DMS79 (cell line): ENCODE measurements around the gene NOM1.
A peak's percentile ranks its signal among the peaks of the same experiment; 100 is the strongest.
"Not testable (repeated sequence)": the region's sequence is repeated elsewhere in the genome, so short reads cannot be mapped to it uniquely, and the experiment has no call there.

Experiments used
- DNase-seq: peaks from one replicate; lab custom pipeline; 2025; lab: John Stamatoyannopoulos, UW

The NOM1 gene, protein sequence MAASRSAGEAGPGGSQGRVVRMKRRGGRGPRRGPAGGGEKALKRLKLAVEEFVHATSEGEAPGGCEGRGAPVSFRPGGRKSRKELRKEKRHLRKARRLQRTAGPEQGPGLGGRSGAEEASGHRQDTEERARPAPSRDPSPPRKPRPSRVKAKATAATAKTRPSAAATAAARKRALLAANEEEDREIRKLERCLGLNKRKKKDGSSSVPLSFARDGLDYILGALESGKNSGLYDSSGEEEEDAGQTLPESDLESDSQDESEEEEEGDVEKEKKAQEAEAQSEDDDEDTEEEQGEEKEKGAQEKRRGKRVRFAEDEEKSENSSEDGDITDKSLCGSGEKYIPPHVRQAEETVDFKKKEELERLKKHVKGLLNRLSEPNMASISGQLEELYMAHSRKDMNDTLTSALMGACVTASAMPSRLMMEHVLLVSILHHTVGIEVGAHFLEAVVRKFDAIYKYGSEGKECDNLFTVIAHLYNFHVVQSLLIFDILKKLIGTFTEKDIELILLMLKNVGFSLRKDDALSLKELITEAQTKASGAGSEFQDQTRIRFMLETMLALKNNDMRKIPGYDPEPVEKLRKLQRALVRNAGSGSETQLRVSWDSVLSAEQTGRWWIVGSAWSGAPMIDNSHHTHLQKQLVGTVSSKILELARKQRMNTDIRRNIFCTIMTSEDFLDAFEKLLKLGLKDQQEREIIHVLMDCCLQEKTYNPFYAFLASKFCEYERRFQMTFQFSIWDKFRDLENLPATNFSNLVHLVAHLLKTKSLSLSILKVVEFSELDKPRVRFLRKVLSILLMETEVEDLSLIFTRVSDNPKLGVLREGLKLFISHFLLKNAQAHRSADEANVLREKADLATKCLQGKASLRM

DNA sequence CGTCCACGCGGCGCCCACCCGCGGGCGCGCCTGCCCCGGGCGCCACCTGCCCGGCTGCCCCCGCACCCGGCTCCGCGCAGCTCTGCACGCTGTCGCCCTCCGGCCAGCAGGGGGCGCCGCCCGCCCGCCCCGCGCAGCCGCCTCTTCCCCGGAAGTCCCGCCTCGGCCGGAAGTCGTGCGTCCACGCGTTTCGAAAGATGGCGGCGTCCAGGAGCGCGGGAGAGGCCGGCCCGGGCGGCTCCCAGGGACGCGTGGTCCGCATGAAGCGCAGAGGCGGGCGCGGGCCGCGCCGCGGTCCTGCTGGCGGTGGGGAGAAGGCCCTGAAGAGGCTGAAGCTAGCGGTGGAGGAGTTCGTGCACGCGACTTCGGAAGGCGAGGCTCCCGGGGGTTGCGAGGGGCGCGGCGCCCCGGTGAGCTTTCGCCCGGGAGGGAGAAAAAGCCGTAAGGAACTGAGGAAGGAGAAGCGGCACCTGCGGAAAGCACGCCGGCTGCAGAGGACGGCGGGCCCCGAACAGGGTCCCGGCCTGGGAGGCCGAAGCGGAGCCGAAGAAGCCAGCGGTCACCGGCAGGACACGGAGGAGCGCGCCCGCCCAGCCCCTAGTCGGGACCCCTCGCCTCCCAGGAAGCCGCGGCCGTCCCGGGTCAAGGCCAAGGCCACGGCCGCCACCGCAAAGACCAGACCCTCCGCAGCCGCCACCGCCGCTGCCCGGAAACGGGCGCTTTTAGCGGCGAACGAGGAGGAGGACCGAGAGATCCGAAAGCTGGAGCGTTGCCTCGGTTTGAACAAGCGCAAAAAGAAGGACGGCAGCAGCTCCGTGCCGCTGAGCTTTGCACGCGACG lies at the start of gene NOM1:
NOM1 (plus strand) TSS at position 172 of the 840 bp plus-strand sequence; CDS start at position 198, 26 bp downstream.
- peak; percentile 64 for DNase-seq

DNA sequence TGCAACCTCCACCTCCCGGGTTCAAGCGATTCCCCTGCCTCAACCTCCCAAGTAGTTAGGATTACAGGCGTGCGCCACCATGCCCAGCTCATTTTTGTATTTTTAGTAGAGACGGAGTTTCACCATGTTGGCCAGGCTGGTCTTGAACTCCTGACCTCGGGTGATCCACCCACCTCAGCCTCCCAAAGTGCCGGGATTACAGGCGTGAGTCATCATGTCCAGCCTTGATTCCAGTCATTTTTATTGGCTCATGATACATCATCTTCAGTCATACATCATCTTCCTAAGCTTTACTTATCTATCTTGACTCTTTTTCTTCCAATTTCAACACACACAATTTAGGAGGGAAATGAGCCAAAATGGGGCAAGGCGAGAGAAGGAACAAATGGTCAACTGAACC lies 49.4 kb upstream of the NOM1 start:
- not testable (repeated sequence) for DNase-seq

DNA sequence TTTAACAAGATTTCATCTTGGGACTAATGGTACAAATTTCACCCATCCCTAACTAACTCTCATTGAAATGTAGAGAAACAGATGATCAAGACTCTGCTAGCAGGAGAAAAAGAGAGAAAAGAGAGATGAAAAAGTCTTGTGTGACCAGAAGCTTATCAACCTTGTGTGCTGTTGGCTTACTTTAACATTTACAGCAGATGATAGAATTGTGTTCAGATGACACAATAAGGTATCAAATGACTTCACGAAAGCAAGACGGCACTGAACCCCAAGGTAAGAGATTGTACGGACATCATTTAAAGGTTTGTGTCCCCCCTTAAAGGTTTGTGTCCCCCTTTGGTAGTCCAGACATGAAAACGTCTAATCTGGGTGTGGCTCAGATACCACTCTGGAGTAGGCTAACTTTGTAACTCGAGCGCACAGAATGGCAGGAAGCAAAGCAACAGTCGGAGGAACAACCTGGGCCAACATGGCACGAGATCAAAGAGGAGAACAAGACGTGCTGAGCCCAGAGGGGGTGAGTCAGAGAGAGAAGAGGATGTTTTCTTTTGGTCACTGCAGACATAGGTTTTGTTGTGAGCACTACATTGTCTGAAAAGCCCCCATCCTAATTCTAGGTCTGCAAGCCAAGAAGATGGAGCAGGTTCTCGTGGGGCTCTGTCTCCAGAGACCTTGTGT lies 46.1 kb upstream of the NOM1 start:
- DNase-seq = no peak

DNA sequence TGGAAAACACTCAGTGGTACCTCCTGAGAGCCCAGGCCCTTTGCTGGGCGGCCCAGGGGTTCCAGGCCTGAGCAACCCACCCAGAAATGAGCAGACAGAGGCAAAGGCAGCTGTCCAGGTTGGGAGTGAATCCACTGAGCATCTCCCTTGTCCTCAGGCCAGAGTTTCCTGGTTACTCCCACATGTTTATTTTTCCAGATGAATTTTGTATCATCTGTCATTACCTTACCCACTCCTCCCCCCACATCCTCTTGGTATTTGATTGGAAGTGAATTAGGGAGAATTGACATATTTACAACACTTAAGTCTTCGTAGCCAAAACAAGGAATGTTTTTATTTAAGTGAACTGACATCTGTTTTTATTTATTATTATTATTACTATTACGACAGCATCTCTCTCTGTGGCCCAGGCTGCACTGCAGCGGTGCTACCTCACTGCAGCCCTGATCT lies 43.3 kb upstream of the NOM1 start:
- no peak for DNase-seq

DNA sequence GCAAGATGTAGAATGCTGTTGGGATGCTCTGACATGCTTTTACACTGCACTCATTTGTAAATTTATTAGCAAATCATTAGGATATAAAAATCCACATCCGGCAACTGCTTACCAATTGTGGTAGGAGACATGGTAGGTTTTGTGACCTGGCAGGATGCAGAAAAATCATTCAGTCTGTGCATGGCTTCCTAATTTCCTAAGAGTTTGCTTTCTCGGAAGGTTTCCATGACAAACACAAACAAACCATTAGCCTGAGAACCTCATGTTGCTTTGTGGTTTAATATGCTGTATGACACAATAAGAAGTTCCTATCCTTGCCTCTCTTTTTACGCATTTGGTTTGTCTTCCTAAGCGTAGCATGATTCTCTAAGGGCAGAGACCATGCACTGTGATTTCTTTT lies 41.9 kb upstream of the NOM1 start:
- peak; percentile 81 for DNase-seq

DNA sequence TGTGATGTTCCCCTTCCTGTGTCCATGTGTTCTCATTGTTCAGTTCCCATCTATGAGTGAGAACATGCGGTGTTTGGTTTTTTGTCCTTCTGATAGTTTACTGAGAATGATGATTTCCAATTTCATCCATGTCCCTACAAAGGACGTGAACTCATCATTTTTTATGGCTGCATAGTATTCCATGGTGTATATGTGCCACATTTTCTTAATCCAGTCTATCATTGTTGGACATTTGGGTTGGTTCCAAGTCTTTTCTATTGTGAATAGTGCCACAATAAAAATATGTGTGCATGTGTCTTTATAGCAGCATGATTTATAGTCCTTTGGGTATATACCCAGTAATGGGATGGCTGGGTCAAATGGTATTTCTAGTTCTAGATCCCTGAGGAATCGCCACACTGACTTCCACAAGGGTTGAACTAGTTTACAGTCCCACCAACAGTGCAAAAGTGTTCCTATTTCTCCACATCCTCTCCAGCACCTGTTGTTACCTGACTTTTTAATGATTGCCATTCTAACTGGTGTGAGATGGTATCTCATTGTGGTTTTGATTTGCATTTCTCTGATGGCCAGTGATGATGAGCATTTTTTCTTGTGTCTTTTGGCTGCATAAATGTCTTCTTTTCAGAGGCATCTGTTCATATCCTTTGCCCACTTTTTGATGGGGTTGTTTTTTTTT lies 39.8 kb upstream of the NOM1 start:
- not testable (repeated sequence) for DNase-seq

DNA sequence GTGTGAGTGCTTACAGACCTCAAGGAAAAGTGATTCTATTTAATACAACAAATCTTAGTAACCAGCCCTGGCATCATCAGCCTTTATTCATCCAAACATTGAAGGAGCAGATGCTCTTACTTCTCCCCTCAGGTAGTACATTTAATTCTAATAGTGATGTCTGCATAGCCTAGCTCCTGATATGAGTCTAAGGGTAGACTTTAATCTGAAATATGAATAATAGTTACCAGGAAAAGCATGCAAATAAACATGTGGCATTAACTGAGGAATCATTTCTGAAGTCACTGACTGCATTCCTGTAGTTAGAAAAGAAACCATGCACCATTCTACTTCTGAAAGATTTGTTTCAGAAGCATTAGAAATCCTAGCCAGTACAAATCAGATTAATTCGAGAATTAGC lies 30.9 kb upstream of the NOM1 start:
- DNase-seq = no peak

DNA sequence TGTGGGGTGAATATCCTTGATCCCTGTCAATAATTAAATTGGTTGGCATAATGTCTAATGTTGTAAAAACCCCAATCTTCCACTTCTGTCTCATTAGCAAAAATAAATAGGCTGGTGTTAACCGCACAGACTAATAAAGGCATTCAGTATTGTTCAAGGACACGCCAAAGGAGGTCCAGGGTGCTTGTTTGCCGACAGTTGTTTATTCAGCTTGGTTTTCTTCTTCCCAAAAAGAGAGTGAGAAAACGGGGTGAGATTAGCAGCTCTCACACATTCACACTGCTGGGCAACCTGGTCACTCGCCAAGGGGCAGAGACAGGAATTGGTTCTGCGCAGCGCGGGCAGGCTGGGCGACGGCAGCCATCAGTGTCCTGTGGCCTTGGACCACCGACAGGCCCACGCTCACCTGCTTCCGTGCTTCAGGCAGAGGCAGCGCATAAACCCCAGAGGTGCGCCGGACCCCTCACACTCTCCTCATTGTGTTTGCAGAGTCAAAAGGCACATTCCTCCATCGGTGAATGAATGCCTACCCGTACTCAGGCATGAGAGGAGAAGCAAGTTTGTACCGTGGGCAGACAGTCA lies 30.3 kb upstream of the NOM1 start:
- DNase-seq = no peak

DNA sequence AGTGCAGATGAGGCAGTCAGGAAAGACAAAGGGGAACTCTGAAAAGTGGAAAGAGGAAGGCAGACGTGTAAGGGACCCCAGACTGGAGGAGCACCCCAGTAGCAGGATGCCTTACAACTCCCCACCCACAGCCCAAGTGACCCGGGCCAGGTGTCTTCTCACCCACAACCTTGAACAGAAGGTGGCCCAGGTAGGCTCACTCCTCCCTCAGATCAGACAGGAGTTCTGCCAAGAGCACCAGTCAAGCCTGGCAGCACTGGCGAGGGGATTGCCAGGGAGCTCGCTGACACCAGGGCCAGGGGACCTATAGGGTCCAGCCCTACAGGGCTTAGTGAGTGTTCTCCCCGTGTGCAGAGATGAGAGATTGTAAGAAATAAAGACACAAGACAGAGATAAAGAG lies 29.4 kb upstream of the NOM1 start:
- no peak for DNase-seq

DNA sequence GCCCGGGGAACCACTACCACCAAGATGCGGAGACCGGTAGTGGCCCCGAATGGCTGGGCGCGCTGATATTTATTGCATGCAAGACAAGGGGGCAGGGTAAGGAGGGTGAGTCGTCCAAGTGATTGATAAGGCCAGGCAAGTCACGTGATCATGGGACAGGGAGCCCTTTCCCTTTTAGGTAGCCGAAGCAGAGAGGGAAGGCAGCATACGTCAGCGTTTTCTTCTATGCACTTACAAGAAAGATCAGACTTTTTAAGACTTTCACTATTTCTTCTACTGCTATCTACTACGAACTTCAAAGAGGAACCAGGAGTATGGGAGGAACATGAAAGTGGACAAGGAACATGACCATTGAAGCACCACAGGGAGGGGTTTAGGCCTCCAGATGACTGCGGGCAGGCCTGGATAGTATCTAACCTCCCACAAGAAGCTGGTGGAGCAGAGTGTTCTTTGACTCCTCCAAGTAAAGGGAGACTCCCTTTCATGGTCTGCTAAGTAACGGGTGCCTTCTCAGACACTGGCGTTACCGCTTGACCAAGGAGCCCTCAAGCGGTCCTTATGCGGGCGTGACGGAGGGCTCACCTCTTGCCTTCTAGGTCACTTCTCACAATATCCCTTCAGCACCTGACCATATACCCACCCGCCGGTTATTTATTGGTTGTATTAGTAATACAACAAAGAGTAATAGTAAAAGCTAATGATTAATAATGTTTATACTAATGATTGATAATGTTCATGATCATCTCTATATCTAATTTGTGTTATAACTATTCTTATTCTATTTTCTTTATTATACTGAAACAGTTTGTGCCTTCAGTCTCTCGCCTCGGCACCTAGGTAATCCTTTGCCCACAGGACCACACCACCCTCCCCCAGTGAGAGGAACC lies 28.8 kb upstream of the NOM1 start:
- DNase-seq = not testable (repeated sequence)

DNA sequence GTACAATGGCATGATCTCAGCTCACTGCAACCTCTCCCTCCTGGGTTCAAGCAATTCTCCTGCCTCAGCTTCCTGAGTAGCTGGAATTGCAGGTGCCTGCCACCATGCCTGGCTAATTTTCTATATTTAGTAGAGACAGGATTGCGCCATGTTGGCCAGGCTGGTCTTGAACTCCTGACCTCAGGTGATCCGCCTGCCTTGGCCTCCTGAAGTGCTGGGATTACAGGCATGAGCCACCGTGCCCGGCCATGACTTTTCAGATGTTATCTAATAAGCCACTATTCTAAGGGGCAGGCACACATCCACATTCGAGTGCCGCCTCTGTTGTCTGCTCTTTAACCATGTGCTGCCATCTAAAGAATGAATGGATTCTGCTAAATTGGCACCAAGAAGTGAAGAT lies 27.2 kb upstream of the NOM1 start:
- DNase-seq = not testable (repeated sequence)

DNA sequence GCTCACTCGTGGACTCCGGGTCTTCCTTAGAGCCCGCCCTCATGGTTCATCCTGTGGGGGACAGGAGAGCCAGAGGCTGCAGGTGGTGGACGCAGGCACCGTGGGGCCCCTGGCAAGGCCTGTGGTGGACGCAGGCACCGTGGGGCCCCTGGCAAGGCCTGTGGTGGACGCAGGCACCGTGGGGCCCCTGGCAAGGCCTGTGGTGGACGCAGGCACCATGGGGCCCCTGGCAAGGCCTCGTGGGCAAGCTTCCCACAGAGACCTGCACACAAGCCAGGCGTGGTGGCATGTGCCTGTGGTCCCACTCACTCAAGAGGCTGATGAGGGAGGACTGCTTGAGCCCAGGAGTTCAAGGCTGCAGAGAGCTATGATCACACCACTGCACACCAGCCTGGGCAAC lies 23.7 kb upstream of the NOM1 start:
- not testable (repeated sequence) for DNase-seq

DNA sequence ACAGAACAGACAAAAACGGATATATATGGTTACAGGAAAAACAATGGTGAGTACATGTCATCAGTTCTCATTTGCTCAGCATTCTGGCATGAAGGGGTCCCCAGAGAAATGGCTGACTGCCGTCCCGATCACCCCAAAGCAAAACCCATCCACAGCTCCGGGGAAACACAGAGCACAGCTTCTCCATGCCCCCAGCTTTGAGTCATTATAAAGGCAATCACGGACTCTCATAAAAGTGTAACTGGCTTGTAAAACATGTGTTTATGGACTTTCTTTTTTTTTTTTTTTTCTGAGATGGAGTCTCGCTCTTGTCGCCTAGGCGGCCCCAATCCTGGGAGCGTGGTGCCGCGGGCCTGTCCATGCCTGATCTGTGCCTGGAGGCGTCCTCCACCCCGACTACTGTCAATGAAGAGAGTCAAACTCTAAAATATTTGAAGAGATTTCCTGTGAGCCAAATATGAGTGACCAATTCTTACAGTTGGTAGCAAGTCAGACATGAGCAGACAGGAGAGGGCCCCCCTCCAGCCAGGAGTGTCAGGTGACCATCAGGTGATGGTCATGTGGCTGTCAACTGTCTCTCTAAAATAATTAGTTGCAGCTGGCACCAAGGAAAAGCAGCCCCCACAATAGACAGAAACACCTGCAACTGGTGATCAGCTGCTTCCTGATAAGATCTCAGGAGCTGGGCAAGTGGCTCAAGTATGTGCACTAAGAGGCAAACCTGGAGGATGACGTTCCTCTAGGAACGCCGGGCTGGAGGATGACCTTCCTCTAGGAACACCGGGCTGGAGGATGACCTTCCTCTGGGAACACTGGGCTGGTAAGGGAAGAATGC lies 21.7 kb upstream of the NOM1 start:
- peak; percentile 37 for DNase-seq

DNA sequence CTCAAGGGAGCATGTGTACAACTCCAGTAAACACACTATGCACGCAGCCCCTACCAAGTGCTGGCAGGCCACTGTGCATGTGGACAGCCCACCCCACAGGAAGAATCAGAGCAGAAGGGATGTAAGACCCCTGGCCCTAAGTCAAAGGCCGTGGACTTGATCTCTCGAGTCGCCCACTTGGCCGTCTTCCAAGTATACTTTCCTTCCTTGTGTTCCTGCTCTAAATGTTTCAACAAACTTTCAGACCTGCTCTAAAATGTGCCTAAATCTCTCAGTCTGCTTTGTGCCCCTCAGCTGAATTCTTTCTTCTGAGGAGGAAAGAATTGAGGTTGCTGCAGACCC lies 21.1 kb upstream of the NOM1 start:
- DNase-seq = no peak

DNA sequence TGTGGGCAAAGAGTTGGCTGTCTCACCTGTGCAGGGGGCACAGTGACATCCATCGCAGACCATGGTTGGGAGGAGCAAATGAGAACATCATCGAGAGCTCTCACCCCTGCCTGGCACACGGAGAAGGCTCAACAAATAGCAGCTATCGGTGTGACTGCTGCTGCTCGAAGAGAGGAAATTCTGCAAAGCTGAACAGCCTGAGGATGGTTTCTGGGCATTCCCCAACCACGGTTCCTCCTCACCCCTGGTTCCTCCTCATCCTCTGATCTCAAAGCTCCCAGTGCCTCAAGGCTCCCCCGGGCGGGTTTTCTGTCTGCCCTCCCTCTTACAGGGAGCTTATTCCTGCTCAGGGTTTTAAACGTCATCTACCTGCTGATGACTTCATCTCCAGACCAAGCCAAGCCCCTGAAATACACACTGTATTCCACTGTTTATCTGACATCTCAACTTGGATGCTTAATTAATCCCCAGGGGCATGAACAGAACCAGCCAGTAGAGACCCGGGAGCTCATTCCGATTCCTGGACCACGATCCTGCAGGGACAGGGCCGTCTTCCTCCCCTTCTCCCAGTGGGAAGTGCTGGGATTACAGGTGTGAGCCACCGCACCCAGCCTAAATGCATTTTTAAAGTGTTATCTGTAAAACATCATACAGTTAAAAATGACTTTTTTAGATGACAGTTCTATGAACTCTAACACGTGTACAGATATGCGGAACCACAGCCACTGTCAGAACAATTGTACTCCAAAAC lies 19.5 kb upstream of the NOM1 start:
- no peak for DNase-seq

DNA sequence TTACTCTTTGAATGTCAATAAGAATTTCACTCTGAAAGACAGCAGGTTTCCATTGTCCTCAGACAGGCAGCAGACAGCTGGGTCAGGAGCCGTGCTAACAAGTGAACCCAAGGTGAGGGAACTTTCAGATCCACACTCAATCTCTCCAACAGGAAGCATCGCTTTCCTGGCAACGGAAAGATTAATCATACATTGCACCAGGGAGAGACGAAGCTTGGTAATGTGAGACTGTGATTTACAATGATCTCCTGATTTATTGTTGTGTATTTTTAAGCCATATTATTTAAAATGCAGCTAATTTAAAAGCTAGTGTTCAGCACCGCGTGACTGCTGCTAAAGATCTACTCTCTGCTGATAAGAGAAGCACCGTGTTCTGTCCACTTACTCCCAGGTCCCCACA lies 17.5 kb upstream of the NOM1 start:
- DNase-seq = no peak

DNA sequence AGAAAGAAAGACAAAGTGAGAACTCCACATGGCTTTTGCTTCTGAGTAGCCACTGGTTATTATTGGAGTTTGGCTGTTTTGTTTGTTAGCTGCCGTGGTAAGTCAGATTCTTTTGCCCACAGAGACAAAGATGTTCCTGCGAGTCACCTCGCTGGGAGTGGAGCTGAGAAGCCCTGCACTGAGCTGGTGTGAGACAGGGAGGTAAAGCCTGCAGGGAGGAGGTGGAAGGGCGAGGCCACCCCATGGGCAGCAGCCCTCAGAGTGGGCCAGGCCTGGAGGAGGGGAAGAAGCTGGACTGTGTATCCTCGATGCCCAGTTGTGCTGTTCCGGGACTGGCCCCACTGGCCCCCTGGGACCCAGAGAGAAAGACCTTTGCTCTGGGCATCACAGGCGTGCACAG lies 14.3 kb upstream of the NOM1 start:
- no peak for DNase-seq

DNA sequence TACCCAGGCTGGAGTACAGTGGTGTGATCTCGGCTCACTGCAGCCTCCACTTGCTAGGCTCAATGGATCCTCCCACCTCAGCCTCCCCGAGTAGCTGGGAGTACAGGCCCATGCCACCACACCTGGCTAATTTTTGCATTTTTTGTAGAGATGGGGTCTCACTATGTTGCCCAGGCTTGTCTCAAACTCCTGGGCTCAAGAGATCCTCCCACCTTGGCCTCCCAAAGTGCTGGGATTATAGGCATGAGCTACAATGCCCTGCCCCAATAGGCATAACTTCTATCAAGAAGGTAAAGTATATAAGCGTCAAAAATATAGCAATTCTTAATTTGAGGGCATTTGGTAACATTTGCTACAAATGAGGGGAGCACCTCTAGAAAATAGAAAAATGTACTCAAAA lies 12.7 kb upstream of the NOM1 start:
- DNase-seq = not testable (repeated sequence)
